ENCODE results near the gene TAF4.

TAF4 gene

GRCh38 chr20:62042025-62042820 is 23.5 kb downstream of the TAF4 start (continued):
- TF ChIP-seq, protein P1, sequence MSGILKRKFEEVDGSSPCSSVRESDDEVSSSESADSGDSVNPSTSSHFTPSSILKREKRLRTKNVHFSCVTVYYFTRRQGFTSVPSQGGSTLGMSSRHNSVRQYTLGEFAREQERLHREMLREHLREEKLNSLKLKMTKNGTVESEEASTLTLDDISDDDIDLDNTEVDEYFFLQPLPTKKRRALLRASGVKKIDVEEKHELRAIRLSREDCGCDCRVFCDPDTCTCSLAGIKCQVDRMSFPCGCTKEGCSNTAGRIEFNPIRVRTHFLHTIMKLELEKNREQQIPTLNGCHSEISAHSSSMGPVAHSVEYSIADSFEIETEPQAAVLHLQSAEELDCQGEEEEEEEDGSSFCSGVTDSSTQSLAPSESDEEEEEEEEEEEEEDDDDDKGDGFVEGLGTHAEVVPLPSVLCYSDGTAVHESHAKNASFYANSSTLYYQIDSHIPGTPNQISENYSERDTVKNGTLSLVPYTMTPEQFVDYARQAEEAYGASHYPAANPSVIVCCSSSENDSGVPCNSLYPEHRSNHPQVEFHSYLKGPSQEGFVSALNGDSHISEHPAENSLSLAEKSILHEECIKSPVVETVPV (CRISPR knock-in tag; IDR thresholded peaks at IDR 0.05): no peak
- TF ChIP-seq OSR1 (CRISPR knock-in tag; IDR thresholded peaks at IDR 0.05) (no peak), TOX (CRISPR knock-in tag; IDR thresholded peaks at IDR 0.05; ENCODE audit: borderline replicate concordance) (no peak)

GRCh38 chr20:62040933-62041332 is 24.7 kb downstream of the TAF4 start:
- ATAC-seq: no peak

GRCh38 chr20:62040381-62040922 is 25.2 kb downstream of the TAF4 start:
- TF ChIP-seq, protein P2, sequence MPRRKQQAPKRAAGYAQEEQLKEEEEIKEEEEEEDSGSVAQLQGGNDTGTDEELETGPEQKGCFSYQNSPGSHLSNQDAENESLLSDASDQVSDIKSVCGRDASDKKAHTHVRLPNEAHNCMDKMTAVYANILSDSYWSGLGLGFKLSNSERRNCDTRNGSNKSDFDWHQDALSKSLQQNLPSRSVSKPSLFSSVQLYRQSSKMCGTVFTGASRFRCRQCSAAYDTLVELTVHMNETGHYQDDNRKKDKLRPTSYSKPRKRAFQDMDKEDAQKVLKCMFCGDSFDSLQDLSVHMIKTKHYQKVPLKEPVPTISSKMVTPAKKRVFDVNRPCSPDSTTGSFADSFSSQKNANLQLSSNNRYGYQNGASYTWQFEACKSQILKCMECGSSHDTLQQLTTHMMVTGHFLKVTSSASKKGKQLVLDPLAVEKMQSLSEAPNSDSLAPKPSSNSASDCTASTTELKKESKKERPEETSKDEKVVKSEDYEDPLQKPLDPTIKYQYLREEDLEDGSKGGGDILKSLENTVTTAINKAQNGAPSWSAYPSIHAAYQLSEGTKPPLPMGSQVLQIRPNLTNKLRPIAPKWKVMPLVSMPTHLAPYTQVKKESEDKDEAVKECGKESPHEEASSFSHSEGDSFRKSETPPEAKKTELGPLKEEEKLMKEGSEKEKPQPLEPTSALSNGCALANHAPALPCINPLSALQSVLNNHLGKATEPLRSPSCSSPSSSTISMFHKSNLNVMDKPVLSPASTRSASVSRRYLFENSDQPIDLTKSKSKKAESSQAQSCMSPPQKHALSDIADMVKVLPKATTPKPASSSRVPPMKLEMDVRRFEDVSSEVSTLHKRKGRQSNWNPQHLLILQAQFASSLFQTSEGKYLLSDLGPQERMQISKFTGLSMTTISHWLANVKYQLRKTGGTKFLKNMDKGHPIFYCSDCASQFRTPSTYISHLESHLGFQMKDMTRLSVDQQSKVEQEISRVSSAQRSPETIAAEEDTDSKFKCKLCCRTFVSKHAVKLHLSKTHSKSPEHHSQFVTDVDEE (CRISPR knock-in tag; IDR thresholded peaks at IDR 0.05): no peak
- TF ChIP-seq PATZ1 (CRISPR knock-in tag; IDR thresholded peaks at IDR 0.05; ENCODE audit: borderline replicate concordance): no peak
- TF ChIP-seq ESRRG (CRISPR knock-in tag; IDR thresholded peaks at IDR 0.05): no peak
- no peak for TF ChIP-seq BACH2 (CRISPR knock-in tag; IDR thresholded peaks at IDR 0.05; ENCODE audit: borderline replicate concordance)
- TF ChIP-seq RARB (CRISPR knock-in tag; IDR thresholded peaks at IDR 0.05): no peak
- TF ChIP-seq OSR1 (CRISPR knock-in tag; IDR thresholded peaks at IDR 0.05): no peak
- no peak for TF ChIP-seq ZFP30 (CRISPR knock-in tag; IDR thresholded peaks at IDR 0.05)
- TF ChIP-seq GLIS3 (CRISPR knock-in tag; IDR thresholded peaks at IDR 0.05): no peak
- TF ChIP-seq TOX (CRISPR knock-in tag; IDR thresholded peaks at IDR 0.05; ENCODE audit: borderline replicate concordance): no peak
- no peak for TF ChIP-seq TCF4 (CRISPR knock-in tag; IDR thresholded peaks at IDR 0.05; ENCODE audit: borderline replicate concordance)
- no peak for TF ChIP-seq CSDC2 (CRISPR knock-in tag; IDR thresholded peaks at IDR 0.05)
- TF ChIP-seq ZNF8 (CRISPR knock-in tag; IDR thresholded peaks at IDR 0.05): no peak
- no peak for ATAC-seq

More at GRCh38 chr20:62040933-62041332, 24.7 kb downstream of the TAF4 start:
- no peak for TF ChIP-seq RARB (CRISPR knock-in tag; IDR thresholded peaks at IDR 0.05)

- TF ChIP-seq PPARA (CRISPR knock-in tag; IDR thresholded peaks at IDR 0.05; ENCODE audit: borderline replicate concordance): no peak
- TF ChIP-seq CSDC2 (CRISPR knock-in tag; IDR thresholded peaks at IDR 0.05): no peak
- TF ChIP-seq CREB5 (CRISPR knock-in tag; IDR thresholded peaks at IDR 0.05; ENCODE audit: low read depth): no peak
- no peak for ATAC-seq
Measured at GRCh38 chr20:62039738-62040137, 25.9 kb downstream of the TAF4 start.

GRCh38 chr20:62032609-62033368 is 32.9 kb downstream of the TAF4 start:
- peak; percentile 91 for ATAC-seq

More at GRCh38 chr20:62032609-62033368, 32.9 kb downstream of the TAF4 start:
- TF ChIP-seq PATZ1 (CRISPR knock-in tag; IDR thresholded peaks at IDR 0.05; ENCODE audit: borderline replicate concordance) (no peak), TCF4 (CRISPR knock-in tag; IDR thresholded peaks at IDR 0.05; ENCODE audit: borderline replicate concordance) (peak; percentile 50; the same call in 1 of the 2 replicates)
